NCI-H187 treated with DMSO at 0.1 percent for 48 hours (cell line): ENCODE measurements around the gene PPIL6.

Experiments
- DNase-seq: peaks from one replicate; lab custom pipeline; 2025; lab: John Stamatoyannopoulos, UW

Gene PPIL6

GRCh38 chr6:109440331-109441068 lies at the start of gene PPIL6, which contains the start of gene SMPD2:
PPIL6 (minus strand) TSS chr6:109440628; CDS start chr6:109440590, 38 bp downstream.
SMPD2 (plus strand) TSS chr6:109440724; CDS start chr6:109441122, 398 bp downstream.
- DNase-seq: no peak

GRCh38 chr6:109488001-109488400 lies 47.6 kb upstream of the PPIL6 start:
- no peak for DNase-seq

- no peak for DNase-seq
These were observed 45.6 kb upstream of the PPIL6 start for GRCh38 chr6:109486068-109486467.

GRCh38 chr6:109485266-109485935 lies 45.0 kb upstream of the PPIL6 start:
- no peak for DNase-seq

GRCh38 chr6:109484122-109484521 lies 43.7 kb upstream of the PPIL6 start:
- DNase-seq: no peak

GRCh38 chr6:109483735-109484057 lies 43.3 kb upstream of the PPIL6 start:
- DNase-seq: no peak

- peak; percentile 30 for DNase-seq
These were observed 42.7 kb upstream of the PPIL6 start, which contains the start of gene ZBTB24 for GRCh38 chr6:109482905-109483734. ZBTB24 (minus strand) TSS chr6:109483219; CDS start chr6:109482026, 1,193 bp downstream.

GRCh38 chr6:109480993-109481480 lies 40.6 kb upstream of the PPIL6 start:
- no peak for DNase-seq

GRCh38 chr6:109478841-109479624 lies 38.6 kb upstream of the PPIL6 start:
- no peak for DNase-seq

GRCh38 chr6:109478222-109478805 lies 37.9 kb upstream of the PPIL6 start:
- DNase-seq: no peak

- no peak for DNase-seq
These were observed 37.3 kb upstream of the PPIL6 start for GRCh38 chr6:109477725-109478124.

- DNase-seq: no peak
These were observed 36.8 kb upstream of the PPIL6 start for GRCh38 chr6:109477184-109477583.

- no peak for DNase-seq
These were observed 35.2 kb upstream of the PPIL6 start for GRCh38 chr6:109475625-109476024.

GRCh38 chr6:109474995-109475394 lies 34.6 kb upstream of the PPIL6 start:
- no peak for DNase-seq

GRCh38 chr6:109473120-109473519 lies 32.7 kb upstream of the PPIL6 start:
- no peak for DNase-seq

- DNase-seq: no peak
These were observed 31.9 kb upstream of the PPIL6 start for GRCh38 chr6:109472132-109472995.

- no peak for DNase-seq
These were observed 30.8 kb upstream of the PPIL6 start for GRCh38 chr6:109471105-109471810.

GRCh38 chr6:109469591-109470189 lies 29.3 kb upstream of the PPIL6 start:
- DNase-seq: no peak

- DNase-seq: no peak
These were observed 27.3 kb upstream of the PPIL6 start for GRCh38 chr6:109467696-109468095.
